Tibial artery (tissue), 4 donors: ENCODE measurements around the gene GPD2.
A peak's percentile ranks its signal among the peaks of the same experiment; 100 is the strongest.

Experiments
- DNase-seq, 2 donors: peaks; one replicate each; pipeline ENCODE4 v3.0.0-alpha.2; 2019
- H3K27ac ChIP-seq, 2 donors: fragments of 200-600 bp; sonication (generic) in 1 of 2; 1 replicate in 1 of 2; 2 replicates in 1 of 2; pipeline ENCODE4 v1.5.1; 2018 to 2019; ENCODE audit warnings: mild to moderate bottlenecking in 1 of 2
- H3K27me3 ChIP-seq, 2 donors: fragments of 200-600 bp; sonication (generic) in 1 of 2; one replicate each; pipeline versions ENCODE4 v1.5.1 to v1.6.0; 2016 to 2019
- H3K36me3 ChIP-seq, 3 donors: fragments of 200-600 bp; sonication (generic) in 2 of 3; one replicate each; pipeline ENCODE4 v1.5.1; 2016 to 2019; ENCODE audit warnings: mild to moderate bottlenecking in 2 of 3
- H3K4me1 ChIP-seq, 4 donors: fragments of 200-600 bp; sonication (generic) in 2 of 4; 1 replicate in 3 of 4; 2 replicates in 1 of 4; pipeline ENCODE4 v1.5.1; 2016 to 2019
- H3K4me3 ChIP-seq, 2 donors: fragments of 200-600 bp; sonication (generic) in 1 of 2; 1 replicate in 1 of 2; 2 replicates in 1 of 2; pipeline ENCODE4 v1.5.1; 2018 to 2019; ENCODE audit warnings: mild to moderate bottlenecking in 2 of 2
- H3K9me3 ChIP-seq, 3 donors: fragments of 200-600 bp; sonication (generic) in 1 of 3; one replicate each; pipeline ENCODE4 v1.5.1; 2016 to 2019
- CTCF ChIP-seq, 2 experiments: fragments of 200-600 bp in 1 of 2; fragments of 450-650 bp in 1 of 2; IDR thresholded peaks; one replicate each; pipeline ENCODE4 v1.5.1; 2017 to 2019; ENCODE audit warnings: antibody characterized with exemption in 2 of 2, mild to moderate bottlenecking in 1 of 2, moderate library complexity in 1 of 2
- intact Hi-C: fragments of 100-400 bp; cut with DNase I; formaldehyde crosslinking; loops from one replicate; pipeline ENCODE4 v1.15.0; 2023; ENCODE audit warnings: low total_unique reads

GPD2 gene

GRCh38 chr2:156411835-156412234 lies 24.3 kb upstream of the GPD2 start:
- intact Hi-C loops = no loop called here
- no peak for DNase-seq
- no peaks in the 10 kb centered on the region for H3K4me1 ChIP-seq
- no peaks in the 10 kb centered on the region for H3K27me3 ChIP-seq
- no peaks in the 10 kb centered on the region for H3K9me3 ChIP-seq
- no peak overlapping the region for H3K27ac ChIP-seq
- TF ChIP-seq CTCF (IDR thresholded peaks at IDR 0.05) = no peak
- no peaks in the 10 kb centered on the region for H3K36me3 ChIP-seq
- H3K4me3 ChIP-seq = no peak overlapping the region

GRCh38 chr2:156421851-156422250 lies 14.3 kb upstream of the GPD2 start:
- no peaks in the 10 kb centered on the region for H3K36me3 ChIP-seq
- intact Hi-C loops = no loop called here
- H3K4me3 ChIP-seq = no peak overlapping the region
- no peak overlapping the region for H3K27ac ChIP-seq
- no peaks in the 10 kb centered on the region for H3K27me3 ChIP-seq
- no peak for DNase-seq
- TF ChIP-seq CTCF (IDR thresholded peaks at IDR 0.05) = no peak
- H3K9me3 ChIP-seq = no peaks in the 10 kb centered on the region
- H3K4me1 ChIP-seq = no peaks in the 10 kb centered on the region

- H3K27me3 ChIP-seq = no peaks in the 10 kb centered on the region
- H3K4me3 ChIP-seq = no peak overlapping the region
- H3K27ac ChIP-seq = no peak overlapping the region
- peaks cover 0 to 5% (median 2%) of the 10 kb centered on the region in 4 donors for H3K4me1 ChIP-seq
- intact Hi-C loops = no loop called here
- H3K36me3 ChIP-seq = no peaks in the 10 kb centered on the region
- no peak for DNase-seq
- no peak for TF ChIP-seq CTCF (IDR thresholded peaks at IDR 0.05)
- no peaks in the 10 kb centered on the region for H3K9me3 ChIP-seq
Measured at GRCh38 chr2:156423674-156424282, 12.4 kb upstream of the GPD2 start.

GRCh38 chr2:156427074-156427473 lies 9.1 kb upstream of the GPD2 start:
- no peak for TF ChIP-seq CTCF (IDR thresholded peaks at IDR 0.05)
- DNase-seq = no peak
- no peaks in the 10 kb centered on the region for H3K9me3 ChIP-seq
- intact Hi-C loops = no loop called here
- H3K27ac ChIP-seq = no peak overlapping the region
- H3K4me1 ChIP-seq = peaks cover 0 to 35% (median 12%) of the 10 kb centered on the region in 4 donors
- H3K4me3 ChIP-seq = no peak overlapping the region
- H3K36me3 ChIP-seq = no peaks in the 10 kb centered on the region
- H3K27me3 ChIP-seq = no peaks in the 10 kb centered on the region

- TF ChIP-seq CTCF (IDR thresholded peaks at IDR 0.05) = no peak
- Histone ChIP-seq H3K4me1 (peaks cover 0 to 35% (median 12%) of the 10 kb centered on the region in 4 donors), H3K9me3 (no peaks in the 10 kb centered on the region), H3K27ac (peak overlapping the region; percentile 5 to 66), H3K36me3 (no peaks in the 10 kb centered on the region), H3K4me3 (no peak overlapping the region), H3K27me3 (no peaks in the 10 kb centered on the region)
- intact Hi-C loops = no loop called here
- DNase-seq = no peak
Measured at GRCh38 chr2:156429211-156429610, 7.0 kb upstream of the GPD2 start.
